Measurements from ENCODE around the gene ADAMTSL1.

DNA sequence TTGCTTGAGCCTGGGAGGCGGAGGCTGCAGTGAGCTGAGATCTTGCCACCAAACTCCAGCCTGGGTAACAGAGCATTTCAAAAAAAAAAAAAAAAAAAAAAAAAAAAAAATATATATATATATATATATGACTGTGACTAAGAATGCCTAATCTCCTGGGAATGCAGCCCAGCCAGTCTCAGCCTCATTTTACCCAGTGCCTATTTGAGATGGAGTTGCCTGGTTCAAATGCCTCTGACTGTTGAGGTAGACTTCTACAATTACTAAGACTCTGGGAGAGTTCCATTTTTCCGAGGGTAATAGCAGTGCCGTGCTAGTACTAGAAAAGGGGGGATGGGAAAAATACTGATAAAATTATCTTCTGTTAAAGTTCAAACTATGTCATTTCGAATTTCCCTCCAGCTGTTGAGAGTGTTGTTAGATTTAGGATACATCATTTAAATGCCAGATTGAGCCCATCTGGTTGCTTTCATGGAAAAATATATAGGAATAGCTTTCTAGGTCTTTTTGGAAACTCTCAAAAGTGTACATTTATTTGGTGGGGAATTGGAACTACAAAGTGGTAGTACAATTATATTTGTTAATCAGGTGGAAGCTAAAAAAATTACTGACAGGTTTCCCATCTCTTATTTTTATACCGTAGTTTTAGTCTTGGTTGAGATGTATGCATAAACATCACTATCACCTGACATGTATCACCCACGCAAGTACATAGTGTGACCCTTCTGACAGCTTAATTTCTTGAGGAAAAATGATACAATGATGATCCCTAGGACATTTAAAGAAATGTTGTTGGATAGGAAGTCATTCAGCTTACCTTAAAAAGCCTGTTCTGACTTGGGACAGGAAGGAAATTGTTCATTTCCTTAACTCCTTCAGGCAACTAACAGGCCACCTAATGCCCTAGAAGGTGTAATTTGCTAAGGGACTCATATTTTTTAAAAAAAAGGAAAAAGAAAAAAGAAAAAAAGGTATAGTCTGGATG is 214.9 kb downstream of the ADAMTSL1 start:
- TF ChIP-seq, protein P1, sequence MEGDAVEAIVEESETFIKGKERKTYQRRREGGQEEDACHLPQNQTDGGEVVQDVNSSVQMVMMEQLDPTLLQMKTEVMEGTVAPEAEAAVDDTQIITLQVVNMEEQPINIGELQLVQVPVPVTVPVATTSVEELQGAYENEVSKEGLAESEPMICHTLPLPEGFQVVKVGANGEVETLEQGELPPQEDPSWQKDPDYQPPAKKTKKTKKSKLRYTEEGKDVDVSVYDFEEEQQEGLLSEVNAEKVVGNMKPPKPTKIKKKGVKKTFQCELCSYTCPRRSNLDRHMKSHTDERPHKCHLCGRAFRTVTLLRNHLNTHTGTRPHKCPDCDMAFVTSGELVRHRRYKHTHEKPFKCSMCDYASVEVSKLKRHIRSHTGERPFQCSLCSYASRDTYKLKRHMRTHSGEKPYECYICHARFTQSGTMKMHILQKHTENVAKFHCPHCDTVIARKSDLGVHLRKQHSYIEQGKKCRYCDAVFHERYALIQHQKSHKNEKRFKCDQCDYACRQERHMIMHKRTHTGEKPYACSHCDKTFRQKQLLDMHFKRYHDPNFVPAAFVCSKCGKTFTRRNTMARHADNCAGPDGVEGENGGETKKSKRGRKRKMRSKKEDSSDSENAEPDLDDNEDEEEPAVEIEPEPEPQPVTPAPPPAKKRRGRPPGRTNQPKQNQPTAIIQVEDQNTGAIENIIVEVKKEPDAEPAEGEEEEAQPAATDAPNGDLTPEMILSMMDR (conservative IDR thresholded peaks at IDR 0.05; ENCODE audit: low read depth in 2 of 2) = no peak
- no peak for TF ChIP-seq POLR2AphosphoS5 (IDR thresholded peaks at IDR 0.05; ENCODE audit: low read depth)
- TF ChIP-seq, protein P2, sequence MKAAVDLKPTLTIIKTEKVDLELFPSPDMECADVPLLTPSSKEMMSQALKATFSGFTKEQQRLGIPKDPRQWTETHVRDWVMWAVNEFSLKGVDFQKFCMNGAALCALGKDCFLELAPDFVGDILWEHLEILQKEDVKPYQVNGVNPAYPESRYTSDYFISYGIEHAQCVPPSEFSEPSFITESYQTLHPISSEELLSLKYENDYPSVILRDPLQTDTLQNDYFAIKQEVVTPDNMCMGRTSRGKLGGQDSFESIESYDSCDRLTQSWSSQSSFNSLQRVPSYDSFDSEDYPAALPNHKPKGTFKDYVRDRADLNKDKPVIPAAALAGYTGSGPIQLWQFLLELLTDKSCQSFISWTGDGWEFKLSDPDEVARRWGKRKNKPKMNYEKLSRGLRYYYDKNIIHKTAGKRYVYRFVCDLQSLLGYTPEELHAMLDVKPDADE (IDR thresholded peaks at IDR 0.05) = no peak
- TF ChIP-seq, protein P3, sequence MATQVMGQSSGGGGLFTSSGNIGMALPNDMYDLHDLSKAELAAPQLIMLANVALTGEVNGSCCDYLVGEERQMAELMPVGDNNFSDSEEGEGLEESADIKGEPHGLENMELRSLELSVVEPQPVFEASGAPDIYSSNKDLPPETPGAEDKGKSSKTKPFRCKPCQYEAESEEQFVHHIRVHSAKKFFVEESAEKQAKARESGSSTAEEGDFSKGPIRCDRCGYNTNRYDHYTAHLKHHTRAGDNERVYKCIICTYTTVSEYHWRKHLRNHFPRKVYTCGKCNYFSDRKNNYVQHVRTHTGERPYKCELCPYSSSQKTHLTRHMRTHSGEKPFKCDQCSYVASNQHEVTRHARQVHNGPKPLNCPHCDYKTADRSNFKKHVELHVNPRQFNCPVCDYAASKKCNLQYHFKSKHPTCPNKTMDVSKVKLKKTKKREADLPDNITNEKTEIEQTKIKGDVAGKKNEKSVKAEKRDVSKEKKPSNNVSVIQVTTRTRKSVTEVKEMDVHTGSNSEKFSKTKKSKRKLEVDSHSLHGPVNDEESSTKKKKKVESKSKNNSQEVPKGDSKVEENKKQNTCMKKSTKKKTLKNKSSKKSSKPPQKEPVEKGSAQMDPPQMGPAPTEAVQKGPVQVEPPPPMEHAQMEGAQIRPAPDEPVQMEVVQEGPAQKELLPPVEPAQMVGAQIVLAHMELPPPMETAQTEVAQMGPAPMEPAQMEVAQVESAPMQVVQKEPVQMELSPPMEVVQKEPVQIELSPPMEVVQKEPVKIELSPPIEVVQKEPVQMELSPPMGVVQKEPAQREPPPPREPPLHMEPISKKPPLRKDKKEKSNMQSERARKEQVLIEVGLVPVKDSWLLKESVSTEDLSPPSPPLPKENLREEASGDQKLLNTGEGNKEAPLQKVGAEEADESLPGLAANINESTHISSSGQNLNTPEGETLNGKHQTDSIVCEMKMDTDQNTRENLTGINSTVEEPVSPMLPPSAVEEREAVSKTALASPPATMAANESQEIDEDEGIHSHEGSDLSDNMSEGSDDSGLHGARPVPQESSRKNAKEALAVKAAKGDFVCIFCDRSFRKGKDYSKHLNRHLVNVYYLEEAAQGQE (IDR thresholded peaks at IDR 0.05; ENCODE audit: unreplicated experiment) = no peak
- no peak for TF ChIP-seq JUNB (IDR thresholded peaks at IDR 0.05; ENCODE audit: unreplicated experiment)
- no peak for TF ChIP-seq EZH2phosphoT487 (IDR thresholded peaks at IDR 0.05; ENCODE audit: unreplicated experiment)
- TF ChIP-seq EZH2 (IDR thresholded peaks at IDR 0.05; ENCODE audit: low read depth, unreplicated experiment) = no peak
- no peak for TF ChIP-seq NANOG (IDR thresholded peaks at IDR 0.05; ENCODE audit: borderline replicate concordance)
- no peak for TF ChIP-seq ZNF331 (CRISPR knock-in tag; IDR thresholded peaks at IDR 0.05; ENCODE audit: low read depth)
- no peak for TF ChIP-seq CREB1 (CRISPR knock-in tag; IDR thresholded peaks at IDR 0.05; ENCODE audit: low read depth)
